Immature natural killer cell (primary cell): ENCODE results near the gene ATP1A1. TPM values are rescaled to one million over a fixed set of nuclear protein-coding genes. Genes with fewer than 3 reads are reported as not detected.
A peak's percentile ranks its signal among the peaks of the same experiment; 100 is the strongest.

Experiments used
- DNase-seq, 3 donors: peaks; one replicate each; pipeline ENCODE4 v3.0.0; 2022; ENCODE audit warnings: mixed read lengths in 1 of 3
- H3K27ac Mint-ChIP-seq, 6 donors: one replicate each; pipeline ENCODE4 v1.8.0; 2020; ENCODE audit warnings: mixed read lengths in 6 of 6, mild to moderate bottlenecking in 5 of 6, inconsistent platforms in 4 of 6, moderate library complexity in 3 of 6
- H3K27me3 Mint-ChIP-seq, 3 donors: one replicate each; pipeline ENCODE4 v1.8.0; 2020 to 2021; ENCODE audit warnings: low read depth in 3 of 3, mild to moderate bottlenecking in 3 of 3, mixed read lengths in 3 of 3, moderate library complexity in 3 of 3, inconsistent platforms in 1 of 3
- H3K36me3 Mint-ChIP-seq, 3 donors: one replicate each; pipeline ENCODE4 v1.8.0; 2020; ENCODE audit warnings: mixed read lengths in 3 of 3, inconsistent platforms in 2 of 3, mild to moderate bottlenecking in 2 of 3
- H3K4me1 Mint-ChIP-seq, 2 donors: one replicate each; pipeline ENCODE4 v1.8.0; 2020; ENCODE audit warnings: inconsistent platforms in 2 of 2, mild to moderate bottlenecking in 2 of 2, mixed read lengths in 2 of 2, moderate library complexity in 1 of 2
- H3K4me3 Mint-ChIP-seq, 5 donors: one replicate each; pipeline ENCODE4 v1.8.0; 2020; ENCODE audit warnings: mild to moderate bottlenecking in 5 of 5, mixed read lengths in 5 of 5, inconsistent platforms in 3 of 5, moderate library complexity in 3 of 5
- H3K9me3 Mint-ChIP-seq, 6 donors: one replicate each; pipeline ENCODE4 v1.8.0; 2020; ENCODE audit warnings: mild to moderate bottlenecking in 6 of 6, mixed read lengths in 6 of 6, inconsistent platforms in 4 of 6, moderate library complexity in 3 of 6
- polyA plus RNA-seq, 3 donors: library from polyadenylated mRNA; unstranded; fragments of 300-500 nt; fragmentation: Illumina TruSeq; gene quantifications; one replicate each; pipeline ENCODE4 v1.2.3, GENCODE V29; 2021

ATP1A1 gene
- polyA plus RNA-seq, 3 donors from 2014 or later: 21.5 to 38.7 (median 24.2) TPM

DNA sequence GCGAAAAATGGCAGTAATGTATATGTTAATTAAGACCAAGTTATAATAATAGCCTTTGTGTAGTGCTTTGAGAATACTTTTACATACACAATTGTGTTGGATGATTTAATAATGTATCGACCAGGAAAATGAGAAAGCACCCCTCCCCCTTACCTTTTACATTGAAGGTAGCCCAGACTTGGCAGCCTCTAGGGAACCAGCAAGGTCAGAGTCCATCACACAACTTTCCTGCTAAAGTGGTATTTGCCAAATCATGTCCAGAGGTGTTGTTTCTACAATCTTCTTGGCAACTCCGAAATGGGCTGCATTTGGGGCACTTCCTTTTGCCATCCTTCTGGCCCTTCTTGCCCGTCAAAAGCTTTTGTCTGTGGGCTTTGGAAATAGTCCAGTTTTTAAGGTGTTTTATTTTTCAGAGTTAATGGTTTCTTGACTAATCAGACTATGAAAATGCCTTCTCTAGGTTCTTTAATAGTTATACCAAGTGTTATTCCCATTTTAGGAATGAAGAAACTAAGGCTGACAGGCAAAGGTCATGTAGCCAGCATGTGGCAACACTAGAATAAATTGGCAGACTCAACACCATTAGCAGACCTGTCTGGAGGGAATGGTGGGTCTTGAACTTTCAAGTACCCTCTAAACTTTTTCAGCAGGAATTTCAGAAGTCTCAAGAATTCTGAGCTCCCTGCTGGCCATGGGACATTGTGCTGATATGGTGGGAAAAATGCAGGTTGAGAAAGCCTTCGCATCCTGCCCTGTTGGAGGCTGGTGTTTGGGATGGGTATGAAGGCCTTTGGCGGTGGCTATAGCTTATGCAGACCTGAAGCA lies 6.8 kb downstream of the ATP1A1 start:
- peaks cover 57 to 85% of the 10 kb centered on the region in 2 donors for H3K4me1 Mint-ChIP-seq
- peaks cover 4% of the 10 kb centered on the region in 3 donors for H3K36me3 Mint-ChIP-seq
- H3K27me3 Mint-ChIP-seq: peaks cover 0 to 3% (median 0%) of the 10 kb centered on the region in 3 donors
- H3K4me3 Mint-ChIP-seq: no peak overlapping the region
- no peaks in the 10 kb centered on the region for H3K9me3 Mint-ChIP-seq
- no peak for DNase-seq
- peak overlapping the region in 1 of 6 donors; percentile 45 for H3K27ac Mint-ChIP-seq

DNA sequence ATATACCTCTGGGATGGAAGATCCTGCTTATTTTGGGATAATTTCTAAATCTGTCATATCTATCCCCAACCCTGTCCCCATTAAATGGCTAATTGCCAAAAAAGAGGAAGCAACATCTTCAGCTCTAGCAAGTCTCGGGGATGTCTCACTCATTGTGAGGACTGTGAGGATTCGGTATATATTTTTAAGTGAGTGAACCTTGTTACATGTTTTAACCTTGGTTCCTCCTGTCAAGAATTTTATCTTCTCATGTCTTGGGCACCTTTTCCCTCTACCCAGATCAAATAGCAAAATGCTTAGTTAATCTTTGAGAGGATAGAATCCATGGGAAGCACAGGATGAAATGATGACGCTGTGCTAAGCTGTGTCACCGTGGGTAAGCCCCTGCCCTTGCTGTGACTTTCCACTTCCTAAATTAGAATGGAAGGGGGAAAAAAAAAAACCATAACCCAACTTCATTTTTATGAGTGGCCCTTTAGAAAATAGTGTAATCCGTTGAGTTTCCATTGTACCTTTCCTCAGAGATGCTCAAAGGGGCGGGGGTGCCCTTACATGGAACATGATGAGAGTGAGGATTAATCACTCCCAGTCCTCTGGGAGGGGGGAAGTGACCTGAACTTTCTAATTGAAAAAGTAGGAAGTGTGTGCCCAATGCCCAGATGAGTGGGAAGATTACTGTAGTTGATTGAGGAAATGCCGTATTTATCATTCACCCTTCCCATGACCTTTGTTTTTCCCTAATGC lies 7.6 kb downstream of the ATP1A1 start:
- no peak for DNase-seq
- peak overlapping the region in 3 of 6 donors; percentile 6 to 69 (median 25) for H3K27ac Mint-ChIP-seq
- H3K36me3 Mint-ChIP-seq: peaks cover 7 to 8% (median 8%) of the 10 kb centered on the region in 3 donors
- H3K27me3 Mint-ChIP-seq: no peaks in the 10 kb centered on the region
- peaks cover 49 to 77% of the 10 kb centered on the region in 2 donors for H3K4me1 Mint-ChIP-seq
- no peaks in the 10 kb centered on the region for H3K9me3 Mint-ChIP-seq
- H3K4me3 Mint-ChIP-seq: no peak overlapping the region

DNA sequence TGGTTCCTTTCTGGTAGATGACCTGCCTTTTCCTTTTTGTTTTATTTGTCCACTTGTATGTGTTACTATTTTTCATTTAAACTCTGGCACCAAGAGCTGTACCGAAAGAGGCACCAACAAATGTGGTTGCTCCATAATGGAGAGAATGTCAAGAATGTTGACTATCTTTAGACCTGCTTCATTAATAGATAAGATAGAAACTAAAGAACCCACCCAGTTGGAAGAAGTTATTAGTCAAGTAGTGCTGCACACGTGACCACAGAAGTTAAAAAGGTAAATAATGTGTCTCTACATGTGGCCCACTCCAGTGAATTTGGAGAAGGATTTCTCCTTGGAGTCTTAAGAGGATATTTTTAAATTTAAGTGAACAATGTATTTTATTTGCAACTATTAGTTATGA lies 9.3 kb downstream of the ATP1A1 start:
- Mint-ChIP-seq H3K4me3 (no peak overlapping the region), H3K9me3 (no peaks in the 10 kb centered on the region), H3K4me1 (peaks cover 34 to 61% of the 10 kb centered on the region in 2 donors), H3K27ac (no peak overlapping the region), H3K36me3 (peaks cover 8 to 12% (median 11%) of the 10 kb centered on the region in 3 donors), H3K27me3 (no peaks in the 10 kb centered on the region)
- DNase-seq: no peak

DNA sequence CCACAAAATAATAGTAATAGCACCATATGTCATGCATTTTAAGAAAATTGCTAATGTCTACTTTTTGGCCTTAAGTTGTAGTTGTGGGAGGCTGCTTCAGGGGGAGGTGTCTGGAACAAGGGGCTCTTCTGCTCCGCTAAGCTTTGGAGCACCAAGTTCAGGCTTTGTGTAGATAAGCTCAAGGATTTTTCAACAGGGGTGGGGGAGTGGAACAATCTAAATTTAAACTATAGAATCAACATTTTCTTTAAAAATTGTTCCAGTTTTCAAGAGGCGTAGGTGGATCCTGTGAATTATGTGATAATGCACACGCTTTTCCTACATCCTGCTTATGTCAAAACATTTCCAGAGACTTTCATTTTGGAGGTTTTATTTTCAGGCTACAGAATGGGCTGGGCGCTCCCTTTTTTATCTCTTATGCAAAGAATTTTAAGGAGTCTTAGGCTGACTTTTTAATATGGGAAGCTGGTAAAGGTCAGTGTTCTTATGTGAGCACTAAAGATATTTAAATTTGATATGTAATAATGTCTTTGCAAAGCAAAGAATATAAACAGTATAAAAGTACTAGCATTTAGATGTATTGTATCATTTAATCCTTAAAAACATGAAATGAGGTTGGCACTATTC lies 9.9 kb downstream of the ATP1A1 start:
- Mint-ChIP-seq H3K36me3 (peaks cover 12 to 18% (median 16%) of the 10 kb centered on the region in 3 donors), H3K9me3 (no peaks in the 10 kb centered on the region), H3K27ac (no peak overlapping the region), H3K4me1 (peaks cover 28 to 54% of the 10 kb centered on the region in 2 donors), H3K27me3 (no peaks in the 10 kb centered on the region), H3K4me3 (no peak overlapping the region)
- no peak for DNase-seq

DNA sequence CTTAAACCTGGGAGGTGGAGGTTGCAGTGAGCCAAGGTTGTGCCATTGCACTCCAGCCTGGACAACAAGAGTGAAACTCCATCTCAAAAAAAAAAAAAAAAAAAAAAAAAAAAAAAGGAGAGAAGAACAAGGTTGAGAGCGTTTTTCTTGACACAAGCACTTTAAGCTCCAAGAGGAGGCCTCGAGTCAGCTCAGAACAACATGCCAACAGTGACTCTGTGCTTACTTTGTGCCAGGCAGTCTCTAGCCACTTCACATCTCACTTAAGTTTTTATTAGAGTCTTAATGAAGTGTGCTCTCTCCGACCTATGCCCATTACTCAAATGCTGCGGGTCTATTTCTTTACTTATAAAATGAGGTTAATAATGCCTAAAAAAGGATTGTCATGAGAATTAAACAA lies 13.0 kb downstream of the ATP1A1 start:
- Mint-ChIP-seq H3K4me3 (no peak overlapping the region), H3K4me1 (peaks cover 10 to 50% of the 10 kb centered on the region in 2 donors), H3K27me3 (no peaks in the 10 kb centered on the region), H3K9me3 (no peaks in the 10 kb centered on the region), H3K36me3 (peaks cover 26 to 45% (median 28%) of the 10 kb centered on the region in 3 donors), H3K27ac (no peak overlapping the region)
- no peak for DNase-seq

DNA sequence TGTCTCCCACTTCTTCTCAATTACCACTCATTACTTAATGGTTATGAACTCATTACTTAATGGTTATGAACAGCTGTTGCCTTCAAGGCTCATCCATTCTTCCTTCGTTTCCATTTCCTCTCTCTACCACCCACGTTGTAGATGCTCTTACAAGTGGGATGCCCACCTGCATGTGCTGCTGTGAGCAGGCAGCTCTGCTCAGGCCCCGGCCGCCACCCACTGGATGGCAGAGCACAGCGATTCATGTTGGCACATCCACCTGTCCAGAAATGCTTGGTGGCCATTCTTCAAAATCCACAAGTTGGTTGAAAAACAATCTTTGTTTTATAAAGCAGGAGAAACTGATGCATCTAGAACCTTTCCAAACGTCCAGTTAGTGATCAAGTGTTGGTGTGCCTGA lies 14.5 kb downstream of the ATP1A1 start:
- H3K27ac Mint-ChIP-seq: peak overlapping the region in 2 of 6 donors; percentile 1 to 62
- H3K36me3 Mint-ChIP-seq: peaks cover 32 to 53% (median 34%) of the 10 kb centered on the region in 3 donors
- no peaks in the 10 kb centered on the region for H3K9me3 Mint-ChIP-seq
- peaks cover 0 to under 1% (median 0%) of the 10 kb centered on the region in 3 donors for H3K27me3 Mint-ChIP-seq
- no peak for DNase-seq
- H3K4me1 Mint-ChIP-seq: peaks cover 16 to 51% of the 10 kb centered on the region in 2 donors
- no peak overlapping the region for H3K4me3 Mint-ChIP-seq

DNA sequence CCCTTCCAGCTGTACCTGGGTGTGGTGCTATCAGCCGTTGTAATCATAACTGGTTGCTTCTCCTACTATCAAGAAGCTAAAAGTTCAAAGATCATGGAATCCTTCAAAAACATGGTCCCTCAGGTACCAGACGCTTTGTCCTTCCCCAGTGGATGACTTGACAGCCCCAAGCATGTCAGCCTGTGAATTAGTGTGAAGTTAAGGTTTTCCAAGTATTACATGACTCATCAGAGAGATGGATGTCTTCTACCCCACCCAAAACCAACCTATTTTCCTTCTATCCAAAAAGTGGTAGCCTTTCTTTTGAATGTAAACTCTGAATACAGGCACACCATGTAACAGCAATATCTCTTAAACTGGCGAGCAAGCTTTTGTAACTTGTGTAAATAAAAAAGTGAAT lies 15.1 kb downstream of the ATP1A1 start:
- Mint-ChIP-seq H3K4me1 (peaks cover 20 to 51% of the 10 kb centered on the region in 2 donors), H3K9me3 (no peaks in the 10 kb centered on the region), H3K4me3 (no peak overlapping the region), H3K36me3 (peaks cover 32 to 58% (median 38%) of the 10 kb centered on the region in 3 donors), H3K27me3 (peaks cover 0 to 1% (median 0%) of the 10 kb centered on the region in 3 donors), H3K27ac (peak overlapping the region in 3 of 6 donors; percentile 1 to 42 (median 33))
- no peak for DNase-seq

DNA sequence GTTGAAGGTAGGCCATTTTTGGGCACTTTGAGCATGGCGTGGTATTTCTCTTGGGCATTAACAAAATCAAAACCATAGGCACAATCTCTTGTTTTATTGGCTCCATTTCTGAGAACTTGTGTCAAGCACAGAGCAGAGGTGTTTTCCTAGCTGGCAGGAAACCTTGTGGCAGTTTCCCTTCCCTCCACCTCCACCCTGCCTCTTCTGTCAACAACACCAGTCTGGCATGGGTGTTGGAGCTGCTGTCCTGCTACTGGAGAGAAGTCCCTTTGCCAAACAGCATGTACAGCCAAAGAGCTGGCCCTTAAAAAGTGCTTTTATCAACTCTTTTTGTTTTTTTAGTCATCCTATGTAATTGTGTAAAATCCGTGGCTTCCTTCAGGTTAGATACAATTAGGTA lies 16.0 kb downstream of the ATP1A1 start:
- H3K27me3 Mint-ChIP-seq: peaks cover 0 to 1% (median 0%) of the 10 kb centered on the region in 3 donors
- no peak for DNase-seq
- H3K4me3 Mint-ChIP-seq: no peak overlapping the region
- peak overlapping the region in 1 of 6 donors; percentile 71 for H3K27ac Mint-ChIP-seq
- H3K9me3 Mint-ChIP-seq: no peaks in the 10 kb centered on the region
- H3K4me1 Mint-ChIP-seq: peaks cover 18 to 44% of the 10 kb centered on the region in 2 donors
- peaks cover 35 to 65% (median 42%) of the 10 kb centered on the region in 3 donors for H3K36me3 Mint-ChIP-seq

DNA sequence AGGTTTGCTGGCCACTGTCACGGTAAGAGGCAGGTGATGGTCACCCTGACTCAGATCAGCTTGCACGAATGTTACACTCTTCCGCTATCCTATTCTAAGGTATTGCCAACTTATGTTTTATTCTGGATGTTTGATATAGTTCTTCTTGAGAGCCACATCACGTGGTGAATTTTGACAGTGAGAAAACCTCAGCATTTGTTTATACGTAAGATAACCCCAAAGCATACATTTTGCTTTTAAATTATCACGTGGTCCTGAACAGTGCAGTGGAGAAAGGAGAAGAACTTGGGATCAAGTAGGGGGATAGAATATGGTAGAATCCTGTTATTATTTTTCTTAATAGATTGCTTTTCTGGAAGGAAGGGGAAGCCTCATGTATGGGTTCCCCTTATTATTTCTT lies 16.6 kb downstream of the ATP1A1 start:
- Mint-ChIP-seq H3K9me3 (no peaks in the 10 kb centered on the region), H3K4me3 (peak overlapping the region in 1 of 5 donors; percentile 73), H3K27ac (peak overlapping the region in 4 of 6 donors; percentile 44 to 95 (median 79)), H3K27me3 (peaks cover 0 to 1% (median 0%) of the 10 kb centered on the region in 3 donors), H3K36me3 (peaks cover 40 to 70% (median 43%) of the 10 kb centered on the region in 3 donors), H3K4me1 (peaks cover 18 to 44% of the 10 kb centered on the region in 2 donors)
- DNase-seq: no peak

DNA sequence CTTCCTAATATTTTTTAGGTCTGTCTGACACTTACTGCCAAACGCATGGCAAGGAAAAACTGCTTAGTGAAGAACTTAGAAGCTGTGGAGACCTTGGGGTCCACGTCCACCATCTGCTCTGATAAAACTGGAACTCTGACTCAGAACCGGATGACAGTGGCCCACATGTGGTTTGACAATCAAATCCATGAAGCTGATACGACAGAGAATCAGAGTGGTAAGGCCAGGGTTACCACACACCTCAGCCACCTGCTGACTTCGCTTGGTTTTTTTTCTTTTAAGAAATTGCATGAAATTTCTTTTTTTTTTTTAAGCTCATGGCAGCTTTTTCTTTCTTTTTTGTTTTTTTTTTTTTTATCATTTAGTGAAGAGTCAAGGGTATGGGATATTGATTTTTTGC lies 17.2 kb downstream of the ATP1A1 start:
- peak; percentile 25 to 65 (median 31) for DNase-seq
- peaks cover 18 to 44% of the 10 kb centered on the region in 2 donors for H3K4me1 Mint-ChIP-seq
- H3K9me3 Mint-ChIP-seq: no peaks in the 10 kb centered on the region
- H3K36me3 Mint-ChIP-seq: peaks cover 38 to 69% (median 39%) of the 10 kb centered on the region in 3 donors
- peaks cover 0 to 1% (median 0%) of the 10 kb centered on the region in 3 donors for H3K27me3 Mint-ChIP-seq
- peak overlapping the region in 1 of 5 donors; percentile 26 for H3K4me3 Mint-ChIP-seq
- peak overlapping the region in 3 of 6 donors; percentile 50 to 86 (median 82) for H3K27ac Mint-ChIP-seq

DNA sequence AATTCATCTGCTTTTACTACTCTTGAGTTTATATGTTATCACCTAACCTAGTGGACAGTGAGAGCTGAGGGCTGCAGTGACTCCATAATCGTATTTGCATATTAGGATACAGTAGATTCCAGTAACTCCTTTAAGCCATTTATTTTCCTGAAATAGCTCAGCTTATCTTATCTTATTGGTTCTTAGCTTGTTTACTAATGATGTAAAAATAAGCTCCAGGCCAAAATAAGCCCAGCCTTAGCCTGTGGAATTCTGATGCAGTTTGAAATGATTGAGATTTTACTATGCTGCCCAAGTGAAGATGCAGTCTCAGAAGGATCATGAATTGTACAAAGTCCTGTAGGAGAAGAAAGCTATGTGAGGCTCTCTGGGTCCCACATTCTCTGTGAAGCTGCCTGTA lies 18.1 kb downstream of the ATP1A1 start:
- Mint-ChIP-seq H3K36me3 (peaks cover 37 to 74% (median 44%) of the 10 kb centered on the region in 3 donors), H3K27me3 (peaks cover 0 to 1% (median 0%) of the 10 kb centered on the region in 3 donors), H3K27ac (peak overlapping the region in 4 of 6 donors; percentile 39 to 86 (median 74)), H3K4me3 (no peak overlapping the region), H3K9me3 (no peaks in the 10 kb centered on the region), H3K4me1 (peaks cover 18 to 44% of the 10 kb centered on the region in 2 donors)
- DNase-seq: no peak

DNA sequence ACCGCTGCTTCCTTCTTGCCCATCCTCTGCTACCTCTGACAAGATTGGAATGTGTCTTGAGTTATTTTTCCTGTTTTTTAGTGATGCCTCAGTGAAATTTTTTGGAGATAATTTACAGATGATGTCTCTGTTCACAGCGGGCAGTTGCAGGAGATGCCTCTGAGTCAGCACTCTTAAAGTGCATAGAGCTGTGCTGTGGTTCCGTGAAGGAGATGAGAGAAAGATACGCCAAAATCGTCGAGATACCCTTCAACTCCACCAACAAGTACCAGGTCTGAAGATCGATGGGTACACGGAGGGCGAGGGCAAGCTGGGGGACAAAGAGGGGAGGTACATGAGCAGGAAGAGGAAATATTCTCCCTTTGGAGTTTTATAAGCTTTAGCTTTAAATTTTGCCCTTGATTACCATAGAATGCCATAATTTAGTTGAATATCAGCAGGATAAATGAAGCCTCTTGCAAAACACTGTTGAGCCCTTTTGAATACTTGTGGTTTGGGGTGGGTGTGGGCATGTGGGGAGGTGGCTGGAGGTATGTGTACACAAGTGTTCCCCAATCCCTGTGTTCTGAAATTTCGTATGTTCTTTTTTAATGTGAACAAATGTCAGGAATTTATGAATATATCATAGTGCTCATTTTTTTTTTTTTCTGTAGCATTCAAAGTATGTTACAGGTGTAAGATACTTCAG lies 19.8 kb downstream of the ATP1A1 start:
- Mint-ChIP-seq H3K4me3 (peak overlapping the region in 1 of 5 donors; percentile 49), H3K27ac (peak overlapping the region in 4 of 6 donors; percentile 2 to 80 (median 40)), H3K4me1 (peaks cover 18 to 44% of the 10 kb centered on the region in 2 donors), H3K36me3 (peaks cover 47 to 82% (median 50%) of the 10 kb centered on the region in 3 donors), H3K27me3 (peaks cover 0 to 1% (median 1%) of the 10 kb centered on the region in 3 donors), H3K9me3 (no peaks in the 10 kb centered on the region)
- DNase-seq: no peak

DNA sequence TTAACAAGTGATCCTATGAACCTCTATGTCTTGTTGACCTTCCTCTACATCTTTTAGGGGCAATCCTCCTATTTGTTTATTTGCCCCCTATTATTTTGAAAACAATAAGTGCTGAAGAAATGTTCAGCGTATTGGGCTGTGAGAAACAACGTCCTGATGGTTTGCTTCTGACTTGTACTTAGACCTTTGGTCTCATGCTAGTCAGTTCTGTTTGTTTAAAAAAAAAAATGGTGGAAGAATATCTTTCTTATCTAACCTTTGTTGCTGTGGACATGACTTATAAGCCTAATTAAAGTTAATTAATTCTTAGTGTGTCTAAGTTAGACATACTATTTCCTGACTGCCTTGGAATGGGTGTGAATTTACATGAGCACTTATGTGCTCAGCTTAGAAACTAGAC lies 20.7 kb downstream of the ATP1A1 start:
- H3K9me3 Mint-ChIP-seq: no peaks in the 10 kb centered on the region
- no peak overlapping the region for H3K27ac Mint-ChIP-seq
- H3K36me3 Mint-ChIP-seq: peaks cover 47 to 82% (median 59%) of the 10 kb centered on the region in 3 donors
- H3K27me3 Mint-ChIP-seq: peaks cover 0 to 1% (median 1%) of the 10 kb centered on the region in 3 donors
- DNase-seq: no peak
- no peak overlapping the region for H3K4me3 Mint-ChIP-seq
- peaks cover 18 to 36% of the 10 kb centered on the region in 2 donors for H3K4me1 Mint-ChIP-seq
